Karpas-422 (cell line): ENCODE data around the gene UPK1B. TPM values are rescaled to one million over a fixed set of nuclear protein-coding genes. Genes with fewer than 3 reads are reported as not detected.
"Not testable (repeated sequence)": the region's sequence is repeated elsewhere in the genome, so short reads cannot be mapped to it uniquely, and the experiment has no call there.

Experiments used
- DNase-seq: peaks from one replicate; pipeline ENCODE4 v3.0.0-alpha.2; 2015
- H2AFZ ChIP-seq: fragments of 200-600 bp; sonication (generic); 2 replicates; pipeline ENCODE4 v1.6.1; 2014; ENCODE audit warnings: antibody characterized with exemption, low read length, mixed read lengths
- H3K27ac ChIP-seq: fragments of 200-600 bp; sonication (generic); 2 replicates; pipeline ENCODE4 v1.5.1; 2014; ENCODE audit warnings: mild to moderate bottlenecking, low read length, moderate library complexity
- H3K27me3 ChIP-seq: fragments of 200-600 bp; sonication (generic); 2 replicates; pipeline ENCODE4 v1.6.1; 2014; ENCODE audit warnings: low read length, mixed read lengths
- H3K36me3 ChIP-seq: fragments of 200-600 bp; sonication (generic); 2 replicates; pipeline ENCODE4 v1.6.1; 2014; ENCODE audit warnings: low read length, mixed read lengths; ENCODE audit not compliant: insufficient read depth
- H3K4me1 ChIP-seq: fragments of 200-600 bp; sonication (generic); 2 replicates; pipeline ENCODE4 v1.6.1; 2014; ENCODE audit warnings: mild to moderate bottlenecking, low read length, mixed read lengths
- H3K4me2 ChIP-seq: fragments of 200-600 bp; sonication (generic); 2 replicates; pipeline ENCODE4 v1.6.1; 2014; ENCODE audit warnings: low read length, low read depth, mild to moderate bottlenecking; ENCODE audit not compliant: poor library complexity, severe bottlenecking
- H3K4me3 ChIP-seq: fragments of 200-600 bp; sonication (generic); 2 replicates; pipeline ENCODE4 v1.5.1; 2014; ENCODE audit warnings: mild to moderate bottlenecking, antibody characterized with exemption, low read length, mixed read lengths
- H3K79me2 ChIP-seq: fragments of 200-600 bp; sonication (generic); 2 replicates; pipeline ENCODE4 v1.6.1; 2014; ENCODE audit warnings: mild to moderate bottlenecking, low read length, mixed read lengths
- H3K9ac ChIP-seq: fragments of 200-600 bp; sonication (generic); 2 replicates; pipeline ENCODE4 v1.6.0; 2014; ENCODE audit warnings: low read length
- H3K9me2 ChIP-seq: fragments of 200-600 bp; sonication (generic), shearing (Covaris generic); replicated peaks from 2 replicates; pipeline ENCODE4 v1.6.0; 2014; ENCODE audit warnings: mild to moderate bottlenecking, low read length, moderate library complexity; ENCODE audit not compliant: insufficient read depth
- H3K9me3 ChIP-seq: fragments of 300-700, 200-600 bp; sonication (generic); 2 replicates; pipeline ENCODE4 v1.6.1; 2014; ENCODE audit warnings: low read length, mixed read lengths
- H4K20me1 ChIP-seq: fragments of 200-600 bp; sonication (generic); 2 replicates; pipeline ENCODE4 v1.6.1; 2014; ENCODE audit warnings: mild to moderate bottlenecking, antibody characterized with exemption, low read length, low read depth; ENCODE audit not compliant: insufficient read depth
- total RNA-seq: library from RNA; depleted of rRNA; stranded (reverse); fragments of >200 nt; shearing (Covaris generic); gene quantifications from 2 replicates; pipeline ENCODE4 v1.2.3, GENCODE V29; 2014; ENCODE audit warnings: low replicate concordance; rRNA removed

Gene UPK1B
- total RNA-seq: not detected in 2 replicates

GRCh38 chr3:119173325-119173724 is at the start of gene UPK1B:
Gene UPK1B (plus strand): TSS chr3:119173598. CDS start chr3:119186742, 13,144 bp downstream.
- H3K4me3 ChIP-seq: no peak within 1 kb of the TSS

GRCh38 chr3:119125342-119125741 is 48.1 kb upstream of the UPK1B start:
- no peaks in the 10 kb centered on the region for H3K79me2 ChIP-seq
- H3K9ac ChIP-seq: no peak overlapping the region
- no peak overlapping the region for H3K27ac ChIP-seq
- H3K9me3 ChIP-seq: no peaks in the 10 kb centered on the region
- no peaks in the 10 kb centered on the region for H3K27me3 ChIP-seq
- H4K20me1 ChIP-seq: no peaks in the 10 kb centered on the region
- DNase-seq: no peak
- H3K4me2 ChIP-seq: no peak overlapping the region
- no peak overlapping the region for H3K4me3 ChIP-seq
- no peak overlapping the region for H2AFZ ChIP-seq
- no peaks in the 10 kb centered on the region for H3K36me3 ChIP-seq
- H3K9me2 ChIP-seq: no peaks in the 10 kb centered on the region
- no peaks in the 10 kb centered on the region for H3K4me1 ChIP-seq

More at GRCh38 chr3:119173325-119173724, at the start of gene UPK1B:
- H3K9me2 ChIP-seq: no peaks in the 10 kb centered on the region
- H3K27me3 ChIP-seq: no peaks in the 10 kb centered on the region
- H3K9ac ChIP-seq: no peak within 1 kb of the TSS
- H3K27ac ChIP-seq: no peak within 1 kb of the TSS
- H4K20me1 ChIP-seq: no peaks in the 10 kb centered on the region
- no peaks in the 10 kb centered on the region for H3K4me1 ChIP-seq
- no peaks in the 10 kb centered on the region for H3K79me2 ChIP-seq
- DNase-seq: no peak
- H3K36me3 ChIP-seq: no peaks in the 10 kb centered on the region
- H2AFZ ChIP-seq: no peak within 1 kb of the TSS
- no peaks in the 10 kb centered on the region for H3K9me3 ChIP-seq
- H3K4me2 ChIP-seq: no peak within 1 kb of the TSS

GRCh38 chr3:119125742-119126504 is 47.5 kb upstream of the UPK1B start:
- Histone ChIP-seq H3K4me1 (no peaks in the 10 kb centered on the region), H3K9me3 (no peaks in the 10 kb centered on the region), H3K4me2 (no peak overlapping the region), H3K27ac (no peak overlapping the region), H3K4me3 (no peak overlapping the region), H3K9me2 (no peaks in the 10 kb centered on the region), H3K36me3 (no peaks in the 10 kb centered on the region), H4K20me1 (no peaks in the 10 kb centered on the region), H2AFZ (no peak overlapping the region), H3K9ac (no peak overlapping the region), H3K79me2 (no peaks in the 10 kb centered on the region), H3K27me3 (no peaks in the 10 kb centered on the region)
- DNase-seq: no peak

- not testable (repeated sequence) for H3K4me3 ChIP-seq, H3K4me2 ChIP-seq, H3K9ac ChIP-seq, H4K20me1 ChIP-seq, H2AFZ ChIP-seq, H3K79me2 ChIP-seq, H3K9me3 ChIP-seq, H3K4me1 ChIP-seq, H3K27ac ChIP-seq, H3K27me3 ChIP-seq, H3K36me3 ChIP-seq, H3K9me2 ChIP-seq, DNase-seq
Observed at GRCh38 chr3:119130291-119130690, 43.1 kb upstream of the UPK1B start.

GRCh38 chr3:119132291-119132690 is 41.1 kb upstream of the UPK1B start:
- DNase-seq, H3K4me3 ChIP-seq, H3K9me3 ChIP-seq, H3K79me2 ChIP-seq, H3K4me1 ChIP-seq, H4K20me1 ChIP-seq, H3K27ac ChIP-seq, H2AFZ ChIP-seq, H3K4me2 ChIP-seq, H3K36me3 ChIP-seq, H3K27me3 ChIP-seq, H3K9ac ChIP-seq, H3K9me2 ChIP-seq: not testable (repeated sequence)

- not testable (repeated sequence) for H3K27ac ChIP-seq, H2AFZ ChIP-seq, H3K9me3 ChIP-seq, H3K36me3 ChIP-seq, H3K79me2 ChIP-seq, H3K4me1 ChIP-seq, DNase-seq, H4K20me1 ChIP-seq, H3K4me2 ChIP-seq, H3K27me3 ChIP-seq, H3K9me2 ChIP-seq, H3K9ac ChIP-seq, H3K4me3 ChIP-seq
Observed at GRCh38 chr3:119139360-119139759, 34.0 kb upstream of the UPK1B start.

GRCh38 chr3:119140466-119140865 is 32.9 kb upstream of the UPK1B start:
- Histone ChIP-seq H3K27ac (no peak overlapping the region), H2AFZ (no peak overlapping the region), H3K9me3 (no peaks in the 10 kb centered on the region), H3K79me2 (no peaks in the 10 kb centered on the region), H3K9me2 (no peaks in the 10 kb centered on the region), H3K27me3 (no peaks in the 10 kb centered on the region), H3K9ac (no peak overlapping the region), H3K4me2 (no peak overlapping the region), H4K20me1 (no peaks in the 10 kb centered on the region), H3K36me3 (no peaks in the 10 kb centered on the region), H3K4me3 (no peak overlapping the region), H3K4me1 (no peaks in the 10 kb centered on the region)
- no peak for DNase-seq

GRCh38 chr3:119145128-119145499 is 28.3 kb upstream of the UPK1B start:
- Histone ChIP-seq H3K4me3 (no peak overlapping the region), H3K27ac (no peak overlapping the region), H2AFZ (no peak overlapping the region), H3K36me3 (no peaks in the 10 kb centered on the region), H3K9me2 (no peaks in the 10 kb centered on the region), H3K9ac (no peak overlapping the region), H3K27me3 (no peaks in the 10 kb centered on the region), H3K9me3 (no peaks in the 10 kb centered on the region), H3K4me2 (no peak overlapping the region), H4K20me1 (no peaks in the 10 kb centered on the region), H3K79me2 (no peaks in the 10 kb centered on the region), H3K4me1 (no peaks in the 10 kb centered on the region)
- DNase-seq: no peak
